GM18909 (cell line): ENCODE data around the gene SYNE1.

Experiments
- ATAC-seq: cut with Tn5 transposase; IDR thresholded peaks from one replicate; pipeline ENCODE4 v1.9.1; 2021; ENCODE audit warnings: mild to moderate bottlenecking; ENCODE audit not compliant: unreplicated experiment, poor library complexity

The SYNE1 gene

GRCh38 chr6:152391179-152391880 lies 245.8 kb downstream of the SYNE1 start:
- ATAC-seq, result no peak

GRCh38 chr6:152387091-152387490 lies 250.1 kb downstream of the SYNE1 start:
- no peak for ATAC-seq

- peak; percentile 73 for ATAC-seq
Observed at GRCh38 chr6:152386131-152386530, 251.0 kb downstream of the SYNE1 start.

GRCh38 chr6:152380993-152381898 lies 255.9 kb downstream of the SYNE1 start:
- ATAC-seq, result no peak

- no peak for ATAC-seq
Observed at GRCh38 chr6:152380351-152380767, 256.8 kb downstream of the SYNE1 start.

- no peak for ATAC-seq
Observed at GRCh38 chr6:152379423-152379822, 257.7 kb downstream of the SYNE1 start.

- ATAC-seq, result no peak
Observed at GRCh38 chr6:152378169-152378568, 259.0 kb downstream of the SYNE1 start.

GRCh38 chr6:152375197-152375596 lies 262.0 kb downstream of the SYNE1 start:
- no peak for ATAC-seq

GRCh38 chr6:152372945-152373344 lies 264.2 kb downstream of the SYNE1 start:
- no peak for ATAC-seq

- no peak for ATAC-seq
Observed at GRCh38 chr6:152371775-152372174, 265.4 kb downstream of the SYNE1 start.

GRCh38 chr6:152368751-152369624 lies 268.2 kb downstream of the SYNE1 start:
- ATAC-seq, result no peak

GRCh38 chr6:152364866-152365265 lies 272.3 kb downstream of the SYNE1 start:
- ATAC-seq, result no peak

- no peak for ATAC-seq
Observed at GRCh38 chr6:152360034-152360433, 277.1 kb downstream of the SYNE1 start.

- ATAC-seq, result peak; percentile 64
Observed at GRCh38 chr6:152356662-152357061, 280.5 kb downstream of the SYNE1 start.

- no peak for ATAC-seq
Observed at GRCh38 chr6:152356016-152356415, 281.1 kb downstream of the SYNE1 start.

- ATAC-seq, result no peak
Observed at GRCh38 chr6:152355166-152355565, 282.0 kb downstream of the SYNE1 start.

- no peak for ATAC-seq
Observed at GRCh38 chr6:152353440-152353839, 283.7 kb downstream of the SYNE1 start.

- no peak for ATAC-seq
Observed at GRCh38 chr6:152351742-152352141, 285.4 kb downstream of the SYNE1 start.

- no peak for ATAC-seq
Observed at GRCh38 chr6:152351110-152351509, 286.1 kb downstream of the SYNE1 start.

GRCh38 chr6:152348116-152348515 lies 289.0 kb downstream of the SYNE1 start:
- ATAC-seq, result no peak
